UCSD-AML1 (cell line): ENCODE results near the gene SND1.
A peak's percentile ranks its signal among the peaks of the same experiment; 100 is the strongest.

Experiments used
- DNase-seq: peaks from one replicate; lab custom pipeline; 2025; ENCODE audit not compliant: unreplicated experiment; lab: John Stamatoyannopoulos, UW

SND1 gene

GRCh38 chr7:128010391-128011127 lies 358.6 kb downstream of the SND1 start:
- no peak for DNase-seq

GRCh38 chr7:128011131-128011661 lies 359.2 kb downstream of the SND1 start:
- no peak for DNase-seq

GRCh38 chr7:128014811-128015210 lies 362.8 kb downstream of the SND1 start:
- DNase-seq, result no peak

GRCh38 chr7:128017460-128017859 lies 365.5 kb downstream of the SND1 start:
- no peak for DNase-seq

GRCh38 chr7:128017862-128018845 lies 366.2 kb downstream of the SND1 start:
- DNase-seq, result no peak

- DNase-seq, result no peak
These were observed 367.3 kb downstream of the SND1 start for GRCh38 chr7:128019288-128019687.

- no peak for DNase-seq
These were observed 368.2 kb downstream of the SND1 start for GRCh38 chr7:128020159-128020558.

- DNase-seq, result no peak
These were observed 369.4 kb downstream of the SND1 start for GRCh38 chr7:128021366-128021765.

GRCh38 chr7:128022631-128023532 lies 370.9 kb downstream of the SND1 start:
- DNase-seq, result no peak

GRCh38 chr7:128024151-128024550 lies 372.2 kb downstream of the SND1 start:
- DNase-seq, result no peak

GRCh38 chr7:128025380-128025779 lies 373.4 kb downstream of the SND1 start:
- DNase-seq, result no peak

GRCh38 chr7:128025819-128026218 lies 373.8 kb downstream of the SND1 start:
- DNase-seq, result no peak

- DNase-seq, result no peak
These were observed 374.6 kb downstream of the SND1 start for GRCh38 chr7:128026551-128026950.

GRCh38 chr7:128027485-128027980 lies 375.5 kb downstream of the SND1 start:
- DNase-seq, result no peak

GRCh38 chr7:128029405-128029995 lies 377.5 kb downstream of the SND1 start:
- DNase-seq, result no peak

- no peak for DNase-seq
These were observed 378.3 kb downstream of the SND1 start for GRCh38 chr7:128030263-128030653.

GRCh38 chr7:128030654-128031611 lies 378.9 kb downstream of the SND1 start, which contains the start of gene LRRC4:
TSS of gene LRRC4 (minus strand) at chr7:128031437. CDS start at chr7:128030640, 797 bp downstream.
- peak; percentile 47 for DNase-seq

GRCh38 chr7:128031901-128032604 lies 380.1 kb downstream of the SND1 start:
- DNase-seq, result peak; percentile 28
